ENCODE measurements around the gene IYD. TPM values are rescaled to one million over a fixed set of nuclear protein-coding genes. Genes with fewer than 3 reads are reported as not detected.

The IYD gene
- total and polyA plus RNA-seq, 10 of the 15 experiments (the other 5 are each of a cell fraction or from before 2014, with no cell fraction given): 0.07 TPM; not detected in 9

GRCh38 chr6:150342126-150342525, 26.7 kb upstream of the IYD start:
- Histone ChIP-seq H3K4me1 (ENCODE audit: control insufficient read depth, insufficient read depth, low read length) (no peaks in the 10 kb centered on the region), H3K4me3 (no peak overlapping the region), H3K9ac (ENCODE audit: control insufficient read depth, insufficient read depth, low read length) (no peak overlapping the region), H3K27ac (ENCODE audit: control insufficient read depth, insufficient read depth) (no peak overlapping the region), H3K27me3 (replicated peaks in 1 of 2; ENCODE audit: control insufficient read depth in 2 of 2, insufficient read depth in 2 of 2, low read length in 1 of 2) (no peaks in the 10 kb centered on the region; a peak in 2 of 4 replicates), H3K79me2 (ENCODE audit: control insufficient read depth, insufficient read depth, low read length) (no peaks in the 10 kb centered on the region), H3K9me3 (replicated peaks; ENCODE audit: control insufficient read depth, insufficient read depth, low read length) (no peaks in the 10 kb centered on the region), H4K20me1 (ENCODE audit: control insufficient read depth, insufficient read depth) (no peaks in the 10 kb centered on the region), H3K4me2 (ENCODE audit: control insufficient read depth, insufficient read depth) (no peak overlapping the region), H2AFZ (ENCODE audit: control insufficient read depth, low read depth, low read length) (no peak overlapping the region), H3K36me3 (ENCODE audit: control insufficient read depth in 2 of 2, insufficient read depth in 2 of 2, low read length in 1 of 2) (no peaks in the 10 kb centered on the region)
- no peak for ATAC-seq
- TF ChIP-seq SPI1 (IDR thresholded peaks at IDR 0.05; ENCODE audit: borderline replicate concordance, insufficient read depth, low read depth, low read length) (no peak), NKRF (conservative IDR thresholded peaks at IDR 0.05) (no peak), ZBTB11 (CRISPR knock-in tag; IDR thresholded peaks at IDR 0.05) (no peak), RAD51 (IDR thresholded peaks at IDR 0.05) (no peak), REST (IDR thresholded peaks at IDR 0.05; ENCODE audit: low read depth, low read length) (no peak), NR2F1 (conservative IDR thresholded peaks at IDR 0.05) (no peak), CEBPB (IDR thresholded peaks at IDR 0.05; ENCODE audit: borderline replicate concordance in 1 of 2, low read depth in 2 of 2, low read length in 2 of 2) (no peak), BCL11A (IDR thresholded peaks at IDR 0.05; ENCODE audit: low read depth, low read length) (no peak), KLF5 (IDR thresholded peaks at IDR 0.05; ENCODE audit: partially characterized antibody) (no peak), CBX3 (IDR thresholded peaks at IDR 0.05; ENCODE audit: borderline replicate concordance, low read depth) (no peak)
- TF ChIP-seq, protein P1, sequence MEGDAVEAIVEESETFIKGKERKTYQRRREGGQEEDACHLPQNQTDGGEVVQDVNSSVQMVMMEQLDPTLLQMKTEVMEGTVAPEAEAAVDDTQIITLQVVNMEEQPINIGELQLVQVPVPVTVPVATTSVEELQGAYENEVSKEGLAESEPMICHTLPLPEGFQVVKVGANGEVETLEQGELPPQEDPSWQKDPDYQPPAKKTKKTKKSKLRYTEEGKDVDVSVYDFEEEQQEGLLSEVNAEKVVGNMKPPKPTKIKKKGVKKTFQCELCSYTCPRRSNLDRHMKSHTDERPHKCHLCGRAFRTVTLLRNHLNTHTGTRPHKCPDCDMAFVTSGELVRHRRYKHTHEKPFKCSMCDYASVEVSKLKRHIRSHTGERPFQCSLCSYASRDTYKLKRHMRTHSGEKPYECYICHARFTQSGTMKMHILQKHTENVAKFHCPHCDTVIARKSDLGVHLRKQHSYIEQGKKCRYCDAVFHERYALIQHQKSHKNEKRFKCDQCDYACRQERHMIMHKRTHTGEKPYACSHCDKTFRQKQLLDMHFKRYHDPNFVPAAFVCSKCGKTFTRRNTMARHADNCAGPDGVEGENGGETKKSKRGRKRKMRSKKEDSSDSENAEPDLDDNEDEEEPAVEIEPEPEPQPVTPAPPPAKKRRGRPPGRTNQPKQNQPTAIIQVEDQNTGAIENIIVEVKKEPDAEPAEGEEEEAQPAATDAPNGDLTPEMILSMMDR (IDR thresholded peaks at IDR 0.05 in 2 of 3, conservative IDR thresholded peaks at IDR 0.05 in 1 of 3; ENCODE audit: control insufficient read depth in 2 of 3, extremely low read depth in 1 of 3, insufficient read depth in 1 of 3, low read depth in 3 of 3, low read length in 3 of 3): no peak
- no TSS peak for BruUV-seq (replicated peaks)
- in situ Hi-C loops (cut with MboI): no loop called here
- POLR2A ChIA-PET: no interaction called here
- SMC1A ChIA-PET (ENCODE audit: uncharacterized antibody, unreplicated experiment): interaction anchor here (1.0 to 1.7 kb wide), 2 partner anchors 54 to 262 kb away, joined by 3 to 11 read pairs; no protein-coding TSS in a partner anchor
- WGBS (ENCODE audit: insufficient coverage, insufficient replicate concordance, low lambda C conversion rate, missing lambda C conversion rate): 30% methylated on average over 2 of the region's 2 CpGs
- FAIRE-seq: no peak
- DNase-seq (ENCODE audit: low read depth, low spot score): no peak
- intact Hi-C loops (cut with micrococcal nuclease; ENCODE audit: unreplicated experiment): no loop called here
- RAD21 ChIA-PET (ENCODE audit: unreplicated experiment): interaction anchor here (1.0 to 1.4 kb wide), 2 partner anchors 260 to 262 kb away, joined by 3 to 4 read pairs; no protein-coding TSS in a partner anchor
- CTCF ChIA-PET: interaction anchor here (0.6 to 2.1 kb wide), 5 partner anchors 17 to 273 kb away, joined by 3 to 10 read pairs (median 3); partner anchors contain the start of gene ULBP3
